GM06990 (cell line): ENCODE results near the gene HIC2.
"Not testable (repeated sequence)": the region's sequence is repeated elsewhere in the genome, so short reads cannot be mapped to it uniquely, and the experiment has no call there.

Experiments used
- DNase-seq: peaks from one replicate; pipeline ENCODE4 v3.0.0-alpha.2; 2011; ENCODE audit not compliant: insufficient read length; ENCODE audit errors: extremely low read depth
- H3K27me3 ChIP-seq: replicated peaks from 2 replicates; pipeline ENCODE4 v1.6.0; 2011; ENCODE audit warnings: low read length; ENCODE audit not compliant: control insufficient read depth, insufficient read depth
- H3K36me3 ChIP-seq: 2 replicates; pipeline ENCODE4 v1.5.1; 2011; ENCODE audit warnings: low read length; ENCODE audit not compliant: control insufficient read depth, insufficient read depth
- H3K4me3 ChIP-seq: replicated peaks from 2 replicates; pipeline ENCODE4 v1.5.1; 2011; ENCODE audit warnings: low read depth, mild to moderate bottlenecking, control low read depth, low read length

The HIC2 gene

GRCh38 chr22:21499623-21500506, 82.7 kb downstream of the HIC2 start:
- not testable (repeated sequence) for H3K4me3 ChIP-seq, H3K27me3 ChIP-seq, DNase-seq, H3K36me3 ChIP-seq
